ENCODE measurements around the gene APOD.
A peak's percentile ranks its signal among the peaks of the same experiment; 100 is the strongest.

APOD gene

GRCh38 chr3:195548006-195548405, 35.7 kb downstream of the APOD start:
- Histone ChIP-seq H3K4me3 (ENCODE audit: low read depth, low read length) (no peak overlapping the region), H3K4me1 (peaks cover 18% of the 10 kb centered on the region), H3K27me3 (no peaks in the 10 kb centered on the region), H3K9me3 (no peaks in the 10 kb centered on the region), H3K36me3 (no peaks in the 10 kb centered on the region)
- DNase-seq: no peak
- TF ChIP-seq CTCF (IDR thresholded peaks at IDR 0.05; ENCODE audit: low read depth, low read length): no peak

- H3K9me3 ChIP-seq: no peaks in the 10 kb centered on the region
- no peaks in the 10 kb centered on the region for H3K27me3 ChIP-seq
- H3K4me3 ChIP-seq (ENCODE audit: low read depth, low read length): no peak overlapping the region
- no peak for TF ChIP-seq CTCF (IDR thresholded peaks at IDR 0.05; ENCODE audit: low read depth, low read length)
- no peaks in the 10 kb centered on the region for H3K36me3 ChIP-seq
- H3K4me1 ChIP-seq: peaks cover 18% of the 10 kb centered on the region
- DNase-seq: no peak
These were observed 37.6 kb downstream of the APOD start for GRCh38 chr3:195546130-195546560.

- DNase-seq: peak; percentile 81
- Histone ChIP-seq H3K4me1 (peaks cover 21% of the 10 kb centered on the region), H3K27me3 (no peaks in the 10 kb centered on the region), H3K4me3 (ENCODE audit: low read depth, low read length) (peak overlapping the region; percentile 86), H3K36me3 (no peaks in the 10 kb centered on the region), H3K9me3 (no peaks in the 10 kb centered on the region)
- TF ChIP-seq CTCF (IDR thresholded peaks at IDR 0.05; ENCODE audit: low read depth, low read length): no peak
These were observed 39.1 kb downstream of the APOD start for GRCh38 chr3:195544634-195545033.

- Histone ChIP-seq H3K4me3 (ENCODE audit: low read depth, low read length) (peak overlapping the region; percentile 86), H3K4me1 (peaks cover 21% of the 10 kb centered on the region), H3K36me3 (no peaks in the 10 kb centered on the region), H3K27me3 (no peaks in the 10 kb centered on the region), H3K9me3 (no peaks in the 10 kb centered on the region)
- no peak for TF ChIP-seq CTCF (IDR thresholded peaks at IDR 0.05; ENCODE audit: low read depth, low read length)
- no peak for DNase-seq
These were observed 39.6 kb downstream of the APOD start for GRCh38 chr3:195544230-195544536.

- Histone ChIP-seq H3K36me3 (no peaks in the 10 kb centered on the region), H3K4me1 (peaks cover 19% of the 10 kb centered on the region), H3K27me3 (no peaks in the 10 kb centered on the region), H3K4me3 (ENCODE audit: low read depth, low read length) (peak overlapping the region; percentile 86), H3K9me3 (no peaks in the 10 kb centered on the region)
- peak; percentile 55 for DNase-seq
- TF ChIP-seq CTCF (IDR thresholded peaks at IDR 0.05; ENCODE audit: low read depth, low read length): no peak
These were observed 40.1 kb downstream of the APOD start for GRCh38 chr3:195543500-195544229.

- Histone ChIP-seq H3K9me3 (no peaks in the 10 kb centered on the region), H3K36me3 (no peaks in the 10 kb centered on the region), H3K4me1 (peaks cover 19% of the 10 kb centered on the region), H3K27me3 (no peaks in the 10 kb centered on the region), H3K4me3 (ENCODE audit: low read depth, low read length) (peak within 1 kb of the TSS; percentile 86)
- peak; percentile 96 for DNase-seq
- no peak for TF ChIP-seq CTCF (IDR thresholded peaks at IDR 0.05; ENCODE audit: low read depth, low read length)
These were observed 40.8 kb downstream of the APOD start, which contains the start of gene PPP1R2 for GRCh38 chr3:195542698-195543499. Gene PPP1R2 (minus strand): TSS chr3:195543325. CDS start chr3:195543025, 300 bp downstream.
